ENCODE results near the gene TAF3.
A peak's percentile ranks its signal among the peaks of the same experiment; 100 is the strongest.
"Not testable (repeated sequence)": the region's sequence is repeated elsewhere in the genome, so short reads cannot be mapped to it uniquely, and the experiment has no call there.

TAF3 gene

DNA sequence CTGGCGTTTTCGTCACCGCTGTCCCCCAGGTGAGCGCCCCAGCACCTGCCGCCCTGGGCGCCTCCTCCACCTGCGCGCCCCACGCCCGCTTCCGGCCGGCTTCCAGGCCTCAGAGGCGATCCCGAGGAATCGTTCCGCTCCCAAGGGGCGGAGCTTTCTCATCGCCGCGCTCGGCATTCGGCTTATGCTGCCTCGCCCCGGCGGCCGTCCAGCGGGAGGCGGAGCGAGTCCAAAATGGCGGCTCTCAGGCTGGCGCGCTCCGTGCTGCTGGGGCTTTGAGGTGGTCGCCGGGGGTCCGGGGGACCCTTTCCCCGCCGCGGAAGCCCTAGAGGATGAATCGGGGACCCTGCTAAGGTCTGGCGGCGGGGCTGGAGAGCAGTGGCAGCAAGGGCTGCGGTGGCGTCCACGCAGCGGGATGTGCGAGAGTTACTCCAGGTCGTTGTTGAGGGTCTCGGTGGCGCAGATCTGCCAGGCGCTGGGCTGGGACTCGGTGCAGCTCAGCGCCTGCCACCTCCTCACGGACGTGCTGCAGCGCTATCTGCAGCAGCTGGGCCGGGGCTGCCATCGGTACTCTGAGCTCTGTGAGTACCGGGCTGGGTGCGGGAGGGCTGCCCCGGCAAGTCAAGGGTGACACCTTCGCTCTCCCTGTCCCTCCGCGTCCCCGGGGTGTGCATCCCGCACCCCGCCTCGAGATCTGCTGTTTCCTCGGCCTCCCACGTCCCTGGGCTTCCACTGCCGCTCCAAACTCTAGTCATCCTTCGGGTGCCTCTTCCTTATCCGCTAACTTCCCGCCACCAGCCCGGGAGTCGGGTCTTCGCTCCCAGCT lies at the start of gene TAF3:
TAF3 (plus strand) TSS at position 211 of the 826 bp plus-strand sequence; CDS start at position 416, 205 bp downstream.
- no peak for DNase-seq

DNA sequence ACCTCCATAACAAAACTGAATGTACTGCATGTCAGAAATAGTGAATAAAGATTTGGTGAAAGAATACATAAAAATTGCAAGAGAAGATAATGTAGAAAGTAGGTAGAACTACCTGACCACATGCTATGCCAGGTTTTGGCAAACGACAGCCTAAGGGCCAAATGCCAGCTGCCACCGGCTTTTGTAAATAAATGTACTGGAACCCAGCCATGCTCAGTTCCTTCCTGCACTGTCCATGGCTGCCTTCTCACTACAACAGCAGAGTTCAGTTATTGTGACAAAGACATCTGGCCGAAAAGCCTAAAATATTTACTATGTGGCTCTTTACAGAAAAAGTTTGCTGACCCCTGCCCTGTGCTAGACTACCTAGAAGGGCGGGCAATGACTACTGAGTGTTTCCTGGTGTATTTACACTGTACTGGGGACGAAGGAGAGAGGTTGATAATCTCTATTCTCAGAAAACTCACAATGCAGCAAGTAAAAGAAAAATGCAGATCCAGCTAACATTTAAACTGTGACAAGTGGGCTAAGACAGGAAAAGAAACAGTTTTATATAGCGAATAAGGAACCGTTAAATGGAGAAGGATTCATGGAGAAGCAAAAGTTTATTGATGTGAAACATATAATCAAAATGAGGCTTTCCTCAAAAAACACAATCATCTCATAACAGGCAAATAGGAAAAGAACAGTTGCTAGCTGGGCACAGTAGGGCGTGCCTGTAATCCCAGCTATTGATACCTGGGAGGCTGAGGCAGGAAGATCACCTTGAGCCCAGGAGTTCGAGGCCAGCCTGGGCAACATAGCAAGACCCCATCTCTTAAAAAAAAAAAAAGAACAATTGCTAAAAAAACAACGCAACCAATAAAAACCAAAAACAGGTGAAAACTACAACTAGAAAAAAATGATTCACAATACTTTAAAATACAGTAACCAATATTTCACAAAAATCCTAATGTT lies 44.2 kb upstream of the TAF3 start:
- DNase-seq = no peak

DNA sequence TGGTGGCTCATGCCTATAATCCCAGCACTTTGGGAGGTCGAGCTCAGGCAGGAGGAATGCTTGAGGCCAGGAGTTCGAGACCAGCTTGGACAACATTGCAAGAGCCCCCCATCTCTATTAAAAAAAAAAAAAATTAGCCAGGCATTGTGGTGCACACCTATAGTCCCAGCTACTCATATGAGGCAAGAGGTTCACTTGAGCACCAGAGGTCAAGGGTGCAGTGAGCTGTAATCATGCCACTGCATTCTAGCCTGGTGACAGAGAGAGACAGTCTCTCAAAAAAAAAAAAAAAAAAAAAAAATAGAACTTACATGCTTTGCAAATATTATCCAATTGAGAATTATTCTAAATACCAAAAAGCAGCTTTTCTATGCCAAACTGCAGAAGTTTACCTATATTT lies 41.5 kb upstream of the TAF3 start:
- no peak for DNase-seq

DNA sequence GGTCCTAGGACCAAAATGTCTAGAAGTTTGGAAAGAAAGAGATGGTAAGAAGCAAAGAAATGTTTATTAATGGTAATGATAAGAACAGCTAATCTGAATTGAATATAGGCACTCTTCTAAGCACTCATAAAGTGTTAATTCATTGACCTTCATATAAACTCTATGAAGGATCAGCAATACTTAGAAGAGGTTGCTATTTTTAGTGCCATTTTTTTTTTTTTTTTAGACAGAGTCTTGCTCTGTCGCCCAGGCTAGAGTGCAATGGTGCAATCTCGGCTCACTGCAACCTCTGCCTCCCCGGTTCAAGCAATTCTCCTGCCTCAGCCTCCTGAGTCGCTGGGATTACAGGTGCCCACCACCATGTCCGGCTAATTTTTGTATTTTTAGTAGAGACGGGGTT lies 36.1 kb upstream of the TAF3 start:
- DNase-seq = not testable (repeated sequence)

- no peak for DNase-seq
Measured at GRCh38 chr10:7786430-7786829, 31.9 kb upstream of the TAF3 start.

DNA sequence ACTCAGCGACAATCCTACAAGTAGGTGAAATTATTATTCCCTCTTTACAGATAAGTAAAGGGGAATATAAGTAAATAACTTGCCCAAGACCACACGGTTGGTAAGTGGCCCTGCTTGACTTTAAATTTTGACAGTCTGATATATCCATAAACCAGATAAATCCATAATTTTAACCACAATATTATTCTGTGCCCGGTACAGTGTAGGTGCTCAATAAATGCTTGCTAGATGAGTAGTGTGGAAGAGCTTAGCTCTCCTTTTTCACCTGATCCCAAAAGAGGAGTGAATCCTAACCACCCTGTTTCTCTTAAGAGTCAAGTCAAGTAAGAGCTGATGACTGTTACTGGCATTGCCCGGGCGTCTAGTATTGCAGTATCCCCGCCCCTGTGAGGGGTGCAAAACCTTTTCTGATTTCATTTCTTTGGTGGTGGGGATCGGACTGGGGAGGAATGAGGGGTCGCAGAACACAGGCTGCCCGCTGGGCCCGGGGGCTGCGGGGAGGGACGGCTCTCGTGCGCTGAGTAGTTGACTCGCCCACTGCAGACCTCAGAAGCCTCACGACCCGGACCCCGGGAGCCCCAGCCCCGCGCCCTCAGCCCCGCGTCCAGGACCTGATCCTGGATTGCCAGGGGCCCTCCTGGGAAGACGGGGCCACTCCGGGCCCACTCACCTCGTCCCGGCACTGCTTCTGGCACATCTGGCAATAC lies 31.0 kb upstream of the TAF3 start:
- no peak for DNase-seq

GRCh38 chr10:7787857-7788638 lies 30.3 kb upstream of the TAF3 start, which contains the start of the genes ATP5F1C and KIN:
Gene ATP5F1C, plus strand, starts transcription at chr10:7788177. Its CDS starts 31 bp downstream, at chr10:7788208.
Gene KIN, minus strand, starts transcription at chr10:7787993. Its CDS starts 60 bp downstream, at chr10:7787933.
- DNase-seq = peak; percentile 33

GRCh38 chr10:7788639-7789286 lies 29.5 kb upstream of the TAF3 start:
- DNase-seq = no peak

DNA sequence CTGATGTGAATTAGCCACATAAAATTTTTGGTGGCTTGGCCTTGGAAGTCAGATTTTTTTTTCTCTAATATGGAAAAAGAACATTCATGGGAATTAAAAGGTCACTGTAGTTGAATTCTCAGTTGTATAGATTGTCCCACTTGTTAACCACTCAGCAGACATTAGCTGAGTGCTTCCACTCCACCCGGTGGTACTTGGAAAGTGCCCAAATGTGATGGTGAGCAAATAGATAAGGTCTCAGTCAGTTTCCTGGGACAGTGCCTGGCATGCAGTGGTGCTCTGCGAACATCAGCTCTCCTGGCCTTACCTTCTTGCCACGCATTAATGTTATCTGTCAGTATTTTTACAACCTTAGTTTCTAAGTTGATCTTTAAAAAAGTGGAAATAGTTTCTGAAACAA lies 28.9 kb upstream of the TAF3 start:
- DNase-seq = no peak

GRCh38 chr10:7792541-7792940 lies 25.8 kb upstream of the TAF3 start:
- DNase-seq = no peak

GRCh38 chr10:7794251-7795026 lies 23.9 kb upstream of the TAF3 start:
- no peak for DNase-seq

DNA sequence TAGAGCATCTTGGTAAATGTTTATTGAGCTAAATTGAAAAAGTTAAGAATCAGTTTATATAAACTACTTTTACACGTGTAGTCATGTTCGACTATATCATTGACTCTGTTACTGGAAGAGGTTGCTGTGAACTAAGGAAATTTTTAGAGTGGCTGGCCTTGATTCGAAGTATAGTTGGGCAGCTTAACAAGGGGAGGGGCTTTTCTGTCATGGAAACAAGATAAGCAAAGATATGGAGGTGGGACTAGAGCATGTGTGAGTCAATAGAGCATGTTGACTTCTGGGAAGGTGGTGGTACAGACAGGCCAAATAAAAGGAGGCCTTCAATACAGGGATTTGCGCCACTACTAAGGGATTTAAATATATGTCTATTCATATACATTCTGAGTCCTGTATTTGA lies 22.7 kb upstream of the TAF3 start:
- DNase-seq = no peak

DNA sequence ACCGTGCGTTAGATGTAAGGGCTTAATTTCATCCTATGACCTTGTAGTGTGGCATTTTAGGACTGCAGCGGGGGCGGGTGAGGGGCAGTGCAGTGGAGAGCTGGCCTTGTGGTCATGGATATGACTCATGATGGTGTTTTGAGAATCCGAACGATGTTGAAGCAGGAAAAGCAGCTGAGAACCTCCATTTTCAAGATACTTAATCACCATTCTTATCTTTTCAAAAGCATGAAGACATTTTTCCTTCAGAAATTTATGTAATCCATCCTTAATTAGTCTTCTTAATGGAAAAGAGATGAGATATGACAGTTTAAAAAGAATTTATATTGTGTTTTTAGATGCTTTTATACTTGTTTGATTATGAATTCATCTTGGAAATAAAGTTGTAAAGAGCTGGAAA lies 20.7 kb upstream of the TAF3 start:
- no peak for DNase-seq

DNA sequence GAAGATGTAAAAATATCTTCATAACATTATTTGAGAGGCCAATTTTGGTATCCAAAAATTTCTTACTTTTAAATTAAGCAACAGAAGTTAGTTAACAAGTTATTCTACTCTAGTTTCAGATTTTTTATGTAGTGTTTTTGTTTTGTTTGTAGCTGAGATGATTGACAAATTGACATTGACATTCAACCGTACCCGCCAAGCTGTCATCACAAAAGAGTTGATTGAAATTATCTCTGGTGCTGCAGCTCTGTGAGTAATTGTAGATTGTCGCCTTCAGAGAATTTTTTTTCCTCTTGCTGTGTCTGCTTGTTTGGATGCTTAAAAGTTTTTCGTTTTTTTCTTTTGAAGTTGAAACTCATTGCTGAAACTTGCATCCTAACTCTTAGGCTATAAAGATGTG lies 15.7 kb upstream of the TAF3 start:
- DNase-seq = no peak

DNA sequence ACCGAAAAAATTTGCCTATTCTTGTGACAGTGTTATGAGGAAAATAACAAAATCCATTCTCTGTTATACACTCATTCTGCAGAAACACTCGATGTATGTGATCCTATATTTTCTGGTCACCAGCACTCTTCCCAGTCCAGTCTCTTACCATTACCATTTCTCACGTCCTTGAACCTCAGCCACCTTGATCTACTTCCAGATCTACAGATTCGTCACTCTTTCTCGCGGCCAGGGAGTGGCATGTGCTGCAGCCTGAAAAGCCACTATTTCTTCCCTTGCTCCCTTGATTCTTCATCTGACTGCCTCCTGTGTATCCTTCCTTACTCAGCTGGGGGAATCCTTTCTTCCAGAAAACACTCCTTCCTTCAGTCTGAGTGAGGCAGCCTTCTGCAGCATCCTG lies 14.1 kb upstream of the TAF3 start:
- no peak for DNase-seq

DNA sequence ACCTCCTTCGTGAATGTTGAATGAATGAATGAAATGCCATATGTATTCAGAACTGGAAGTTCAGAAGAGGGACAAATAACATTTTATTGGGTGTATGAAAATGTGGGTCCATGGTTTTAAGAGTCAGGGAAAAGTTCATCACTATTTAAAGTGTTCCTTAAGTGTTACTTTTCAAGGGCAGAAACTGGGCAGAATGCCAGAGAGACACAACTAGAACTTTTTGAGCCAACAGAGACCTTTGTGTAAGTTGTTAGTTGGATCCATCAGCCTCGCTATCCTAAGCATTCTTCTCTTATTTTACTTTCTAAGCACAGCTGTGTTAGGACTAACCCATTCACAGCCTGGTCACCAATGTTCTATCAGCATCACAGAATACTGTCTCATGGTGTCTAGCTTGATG lies 13.6 kb upstream of the TAF3 start:
- DNase-seq = no peak

DNA sequence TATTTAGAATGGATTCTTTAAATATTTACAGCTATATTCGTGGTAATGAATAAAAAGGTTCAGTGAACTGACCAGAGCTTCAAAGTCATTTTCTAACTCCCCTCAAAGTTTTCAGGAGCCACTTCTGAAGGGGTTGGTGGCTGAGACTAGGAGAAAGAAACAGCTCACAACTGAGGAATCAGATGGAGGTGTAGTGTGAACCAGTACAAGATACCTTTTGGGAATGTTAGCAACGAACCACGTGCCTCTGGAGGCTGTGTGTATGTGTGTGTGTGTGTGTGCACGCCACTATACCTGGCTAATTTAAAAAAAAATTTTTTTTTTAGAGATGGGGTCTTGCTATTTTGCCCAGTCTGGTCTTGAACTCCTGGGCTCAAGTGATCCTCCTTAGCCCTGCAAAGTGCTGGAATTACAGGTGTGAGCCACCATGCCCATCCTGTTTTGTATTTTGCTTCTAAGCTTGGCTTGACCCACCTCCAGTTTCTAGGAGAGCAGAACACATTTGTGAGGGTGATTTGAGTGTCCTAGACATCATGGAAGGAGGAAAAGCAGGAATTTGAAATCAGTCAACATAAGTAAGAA lies 9.5 kb upstream of the TAF3 start:
- no peak for DNase-seq

DNA sequence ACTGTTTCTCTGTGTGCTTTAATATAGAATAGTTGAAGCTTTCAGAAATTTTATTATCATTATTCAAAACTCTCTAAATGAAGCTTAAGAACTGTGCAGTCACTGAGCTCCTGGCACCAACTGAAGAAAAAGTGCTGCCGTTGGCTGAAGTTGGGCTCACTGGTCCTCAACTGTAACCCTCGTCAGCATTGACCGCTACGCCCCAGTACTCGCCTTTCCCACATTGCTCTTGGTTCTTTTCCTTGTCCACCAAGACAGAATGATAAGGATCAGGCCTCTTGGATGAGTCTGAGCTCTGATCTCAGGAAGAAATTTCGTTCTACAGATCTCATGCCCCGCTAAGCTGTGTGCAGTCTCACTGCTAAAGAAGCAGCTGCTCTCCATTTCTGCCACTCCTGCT lies 7.9 kb upstream of the TAF3 start:
- DNase-seq = no peak

DNA sequence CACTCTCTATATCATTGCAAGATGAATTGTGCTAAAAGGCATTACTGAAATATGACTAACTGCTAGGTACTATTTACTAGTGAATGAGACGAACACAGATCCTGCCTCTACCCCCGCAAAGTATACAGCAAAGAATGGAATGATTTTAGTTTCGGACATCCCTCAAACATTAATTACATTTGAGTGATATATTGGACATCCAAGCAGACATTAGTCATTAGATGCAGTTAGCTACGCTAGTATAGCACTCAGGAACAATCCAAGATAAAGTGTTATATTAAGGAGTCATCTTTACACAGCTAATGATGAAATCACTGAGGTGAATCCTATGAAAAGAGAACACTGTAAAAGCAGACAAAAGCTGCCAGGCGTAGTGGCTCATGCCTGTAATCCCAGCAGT lies 7.3 kb upstream of the TAF3 start:
- DNase-seq = no peak

DNA sequence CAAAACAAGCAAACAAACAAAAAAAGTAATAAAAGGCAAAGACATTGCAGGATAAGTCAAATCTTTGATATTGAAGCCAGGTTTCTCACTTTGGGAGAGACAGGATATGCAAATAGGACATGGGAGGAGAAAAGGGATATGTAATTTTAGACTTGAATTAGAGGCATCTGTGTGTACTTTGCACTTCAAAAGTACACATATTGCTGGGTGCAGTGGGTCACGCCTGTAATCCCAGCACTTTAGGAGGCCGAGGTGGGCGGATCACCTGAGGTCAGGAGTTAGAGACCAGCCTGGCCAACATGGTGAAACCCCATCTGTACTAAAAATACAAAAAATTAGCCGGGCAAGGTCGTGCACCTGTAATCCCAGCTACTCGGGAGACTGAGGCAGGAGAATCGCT lies 6.6 kb upstream of the TAF3 start:
- DNase-seq = not testable (repeated sequence)

- no peak for DNase-seq
Measured at GRCh38 chr10:7813481-7813880, 4.8 kb upstream of the TAF3 start.

Data from NCI-H524 treated with DMSO at 0.1 percent for 48 hours (cell line).